ENCODE measurements around the gene NT5C2. TPM values are rescaled to one million over a fixed set of nuclear protein-coding genes. Genes with fewer than 3 reads are reported as not detected.
"Not testable (repeated sequence)": the region's sequence is repeated elsewhere in the genome, so short reads cannot be mapped to it uniquely, and the experiment has no call there.

NT5C2 gene
- total and polyA plus RNA-seq, 2 experiments from 2014 or later: 52.6 to 69.0 TPM

DNA sequence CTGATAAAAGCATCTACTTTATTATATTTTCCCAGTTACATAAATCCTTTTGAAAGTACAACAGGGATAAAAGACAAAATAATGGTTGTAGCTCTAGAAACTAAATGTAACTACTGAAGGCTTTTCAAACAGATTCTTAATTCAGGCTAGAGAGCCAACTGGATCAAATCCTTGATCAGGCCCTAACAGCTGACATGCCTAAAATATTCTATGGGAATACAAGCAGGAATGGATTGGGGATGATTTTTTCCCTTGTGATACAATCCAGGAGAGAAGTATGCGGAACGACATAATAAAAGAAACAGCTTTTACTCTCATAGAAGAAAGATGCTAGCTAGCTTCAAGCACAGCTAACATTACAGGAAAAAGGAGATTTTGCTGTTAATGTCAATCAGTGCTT lies 49.0 kb downstream of the NT5C2 start:
- Histone ChIP-seq H3K9ac (no peak overlapping the region), H3K36me3 (ENCODE audit: low read depth) (peaks cover 18% of the 10 kb centered on the region), H3K4me1 (ENCODE audit: insufficient read depth) (peaks cover 34% of the 10 kb centered on the region), H3K4me3 (no peak overlapping the region), H3F3A (ENCODE audit: insufficient read depth) (peaks cover 30% of the 10 kb centered on the region), H2AFZ (no peak overlapping the region), H3K27me3 (replicated peaks; ENCODE audit: insufficient read depth) (no peaks in the 10 kb centered on the region), H3K27ac (no peak overlapping the region), H4K20me1 (ENCODE audit: insufficient read depth) (no peaks in the 10 kb centered on the region), H3K9me2 (ENCODE audit: insufficient read depth) (no peaks in the 10 kb centered on the region), H3K4me2 (ENCODE audit: unreplicated experiment) (no peak overlapping the region), H3K9me3 (ENCODE audit: low read depth) (no peaks in the 10 kb centered on the region), H3K79me2 (ENCODE audit: insufficient read depth) (peaks cover 79% of the 10 kb centered on the region)
- TF ChIP-seq EZH2 (IDR thresholded peaks at IDR 0.05; ENCODE audit: insufficient read depth, poor library complexity, severe bottlenecking) (no peak), EZH2phosphoT487 (IDR thresholded peaks at IDR 0.05; ENCODE audit: insufficient read depth, low read depth) (no peak)
- in situ Hi-C loops (cut with MboI): no loop called here
- DNase-seq: no peak
- 69 to 79% methylated on average over 2 of the region's 2 CpGs for WGBS, 2 experiments (ENCODE audit: low coverage in 1 of 2, low lambda C conversion rate in 2 of 2, missing lambda C conversion rate in 2 of 2)

GRCh38 chr10:103143641-103144040 lies 49.4 kb downstream of the NT5C2 start:
- H3K9me2 ChIP-seq (ENCODE audit: insufficient read depth); H3K4me2 ChIP-seq (ENCODE audit: unreplicated experiment); H3K4me3 ChIP-seq; H3K27me3 ChIP-seq (replicated peaks; ENCODE audit: insufficient read depth); H3K27ac ChIP-seq; DNase-seq; H4K20me1 ChIP-seq (ENCODE audit: insufficient read depth); H2AFZ ChIP-seq; H3K9me3 ChIP-seq (ENCODE audit: low read depth); in situ Hi-C loops (cut with MboI); H3K9ac ChIP-seq: not testable (repeated sequence)
- peaks cover 20% of the 10 kb centered on the region for H3K36me3 ChIP-seq (ENCODE audit: low read depth)
- peaks cover 75% of the 10 kb centered on the region for H3K79me2 ChIP-seq (ENCODE audit: insufficient read depth)
- peaks cover 30% of the 10 kb centered on the region for H3F3A ChIP-seq (ENCODE audit: insufficient read depth)
- WGBS, 2 experiments (ENCODE audit: low coverage in 1 of 2, low lambda C conversion rate in 2 of 2, missing lambda C conversion rate in 2 of 2): 81 to 85% methylated on average over 3 of the region's 3 CpGs
- peaks cover 34% of the 10 kb centered on the region for H3K4me1 ChIP-seq (ENCODE audit: insufficient read depth)

- H4K20me1 ChIP-seq (ENCODE audit: insufficient read depth): no peaks in the 10 kb centered on the region
- no peak overlapping the region for H3K4me2 ChIP-seq (ENCODE audit: unreplicated experiment)
- no peaks in the 10 kb centered on the region for H3K9me2 ChIP-seq (ENCODE audit: insufficient read depth)
- peaks cover 30% of the 10 kb centered on the region for H3K4me1 ChIP-seq (ENCODE audit: insufficient read depth)
- WGBS, 2 experiments (ENCODE audit: low coverage in 1 of 2, low lambda C conversion rate in 2 of 2, missing lambda C conversion rate in 2 of 2): 94 to 98% methylated on average over 2 of the region's 2 CpGs
- in situ Hi-C loops (cut with MboI): no loop called here
- H3F3A ChIP-seq (ENCODE audit: insufficient read depth): peaks cover 25% of the 10 kb centered on the region
- peaks cover 58% of the 10 kb centered on the region for H3K79me2 ChIP-seq (ENCODE audit: insufficient read depth)
- peaks cover 31% of the 10 kb centered on the region for H3K36me3 ChIP-seq (ENCODE audit: low read depth)
- TF ChIP-seq EZH2 (IDR thresholded peaks at IDR 0.05; ENCODE audit: insufficient read depth, poor library complexity, severe bottlenecking): no peak
- TF ChIP-seq EZH2phosphoT487 (IDR thresholded peaks at IDR 0.05; ENCODE audit: insufficient read depth, low read depth): no peak
- no peaks in the 10 kb centered on the region for H3K27me3 ChIP-seq (replicated peaks; ENCODE audit: insufficient read depth)
- H2AFZ ChIP-seq: no peak overlapping the region
- H3K9ac ChIP-seq: no peak overlapping the region
- DNase-seq: no peak
- H3K4me3 ChIP-seq: no peak overlapping the region
- H3K9me3 ChIP-seq (ENCODE audit: low read depth): no peaks in the 10 kb centered on the region
- H3K27ac ChIP-seq: no peak overlapping the region
Observed at GRCh38 chr10:103141950-103142349, 51.1 kb downstream of the NT5C2 start.

DNA sequence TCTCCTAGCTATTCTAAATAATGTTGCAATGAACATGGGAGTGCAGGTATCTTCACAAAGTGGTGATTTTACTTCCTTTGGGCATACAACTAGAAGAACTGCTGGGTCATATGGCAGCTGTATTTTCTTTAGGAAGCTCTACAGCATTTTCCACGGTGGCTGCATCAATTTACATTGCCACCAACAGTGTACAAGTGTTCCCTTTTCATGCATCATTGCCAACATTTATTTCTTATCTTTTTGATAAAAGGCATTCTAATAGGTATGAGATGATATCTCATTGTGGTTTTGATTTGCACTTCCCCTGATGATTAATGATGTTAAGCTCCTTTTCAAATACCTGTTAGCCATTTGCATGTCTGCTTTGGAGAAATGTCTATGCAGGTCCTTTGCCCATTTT lies 52.6 kb downstream of the NT5C2 start:
- Histone ChIP-seq H3K36me3 (ENCODE audit: low read depth) (peaks cover 38% of the 10 kb centered on the region), H3K9me3 (ENCODE audit: low read depth) (no peaks in the 10 kb centered on the region), H3K79me2 (ENCODE audit: insufficient read depth) (peaks cover 45% of the 10 kb centered on the region), H2AFZ (no peak overlapping the region), H3K9me2 (ENCODE audit: insufficient read depth) (no peaks in the 10 kb centered on the region), H3K4me2 (ENCODE audit: unreplicated experiment) (no peak overlapping the region), H3K4me3 (no peak overlapping the region), H3K4me1 (ENCODE audit: insufficient read depth) (peaks cover 15% of the 10 kb centered on the region), H3K9ac (no peak overlapping the region), H3F3A (ENCODE audit: insufficient read depth) (peaks cover 10% of the 10 kb centered on the region; the same call in 1 of the 2 replicates), H4K20me1 (ENCODE audit: insufficient read depth) (no peaks in the 10 kb centered on the region), H3K27me3 (replicated peaks; ENCODE audit: insufficient read depth) (no peaks in the 10 kb centered on the region), H3K27ac (no peak overlapping the region)
- 24 to 32% methylated on average over 1 of the region's 1 CpG for WGBS, 2 experiments (ENCODE audit: low coverage in 1 of 2, low lambda C conversion rate in 2 of 2, missing lambda C conversion rate in 2 of 2)
- TF ChIP-seq EZH2phosphoT487 (IDR thresholded peaks at IDR 0.05; ENCODE audit: insufficient read depth, low read depth): no peak
- no peak for TF ChIP-seq EZH2 (IDR thresholded peaks at IDR 0.05; ENCODE audit: insufficient read depth, poor library complexity, severe bottlenecking)
- DNase-seq: no peak
- in situ Hi-C loops (cut with MboI): no loop called here

DNA sequence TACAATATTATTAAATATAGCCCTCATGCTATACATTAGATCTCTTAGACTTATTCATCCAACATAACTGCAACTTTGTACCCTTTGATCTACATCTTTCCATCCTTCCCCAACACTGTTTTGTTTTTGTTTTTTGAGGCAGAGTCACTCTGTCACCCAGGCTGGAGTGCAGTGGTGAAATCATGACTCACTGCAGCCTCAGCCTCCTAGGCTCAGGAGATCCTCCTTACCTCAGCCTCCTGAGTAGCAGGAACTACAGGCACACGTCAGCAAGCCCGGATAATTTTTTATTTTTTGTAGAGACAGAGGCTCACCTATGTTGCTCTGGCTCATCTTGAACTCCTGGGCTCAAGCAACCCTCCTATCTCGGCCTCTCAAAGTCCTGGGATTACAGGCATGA lies 53.3 kb downstream of the NT5C2 start:
- H3K27ac ChIP-seq: no peak overlapping the region
- no peak for TF ChIP-seq EZH2phosphoT487 (IDR thresholded peaks at IDR 0.05; ENCODE audit: insufficient read depth, low read depth)
- no peak for TF ChIP-seq EZH2 (IDR thresholded peaks at IDR 0.05; ENCODE audit: insufficient read depth, poor library complexity, severe bottlenecking)

DNA sequence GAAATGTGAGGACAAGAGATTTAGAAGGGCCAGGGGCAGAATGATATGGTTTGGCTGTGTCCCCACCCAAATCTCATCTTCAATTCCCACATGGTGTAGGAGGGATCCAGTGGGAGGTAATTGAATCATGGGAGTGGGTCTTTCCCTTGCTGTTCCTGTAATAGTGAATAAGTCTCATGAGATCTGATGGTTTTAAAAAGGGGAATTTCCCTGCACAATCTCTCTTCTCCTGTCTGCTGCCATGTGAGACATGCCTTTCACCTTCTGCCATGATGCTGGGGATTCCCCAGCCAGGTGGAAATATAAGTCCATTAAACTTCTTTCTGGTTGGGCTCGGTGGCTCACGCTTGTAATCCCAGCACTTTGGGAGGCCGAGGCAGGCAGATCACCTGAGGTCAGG lies 57.9 kb downstream of the NT5C2 start:
- H3K4me2 ChIP-seq (ENCODE audit: unreplicated experiment); H3K27me3 ChIP-seq (replicated peaks; ENCODE audit: insufficient read depth); H3F3A ChIP-seq (ENCODE audit: insufficient read depth); H4K20me1 ChIP-seq (ENCODE audit: insufficient read depth); H2AFZ ChIP-seq; H3K9me2 ChIP-seq (ENCODE audit: insufficient read depth); H3K9ac ChIP-seq; in situ Hi-C loops (cut with MboI); H3K4me3 ChIP-seq; DNase-seq; H3K27ac ChIP-seq; H3K9me3 ChIP-seq (ENCODE audit: low read depth); H3K4me1 ChIP-seq (ENCODE audit: insufficient read depth): not testable (repeated sequence)
- 0 out of 2 replicates have a peak, but pooled peaks cover 10% of the 10 kb centered on the region for H3K79me2 ChIP-seq (ENCODE audit: insufficient read depth)
- peaks cover 37% of the 10 kb centered on the region for H3K36me3 ChIP-seq (ENCODE audit: low read depth)
- WGBS, 2 experiments (ENCODE audit: low coverage in 1 of 2, low lambda C conversion rate in 2 of 2, missing lambda C conversion rate in 2 of 2): 97 to 100% methylated on average over 3 of the region's 3 CpGs

More for the DNA sequence above, 53.3 kb downstream of the NT5C2 start:
- H3K4me2 ChIP-seq (ENCODE audit: unreplicated experiment): no peak overlapping the region
- 94 to 95% methylated on average over 3 of the region's 3 CpGs for WGBS, 2 experiments (ENCODE audit: low coverage in 1 of 2, low lambda C conversion rate in 2 of 2, missing lambda C conversion rate in 2 of 2)
- H3K79me2 ChIP-seq (ENCODE audit: insufficient read depth): peaks cover 44% of the 10 kb centered on the region
- no peaks in the 10 kb centered on the region for H3K27me3 ChIP-seq (replicated peaks; ENCODE audit: insufficient read depth)
- H3K36me3 ChIP-seq (ENCODE audit: low read depth): peaks cover 42% of the 10 kb centered on the region
- peaks cover 8% of the 10 kb centered on the region for H3K4me1 ChIP-seq (ENCODE audit: insufficient read depth)
- no peak for DNase-seq
- H3K4me3 ChIP-seq: no peak overlapping the region
- H4K20me1 ChIP-seq (ENCODE audit: insufficient read depth): no peaks in the 10 kb centered on the region
- no peak overlapping the region for H2AFZ ChIP-seq
- H3K9me3 ChIP-seq (ENCODE audit: low read depth): no peaks in the 10 kb centered on the region
- no peak overlapping the region for H3K9ac ChIP-seq
- no peaks in the 10 kb centered on the region for H3K9me2 ChIP-seq (ENCODE audit: insufficient read depth)
- in situ Hi-C loops (cut with MboI): no loop called here
- peaks cover 3% of the 10 kb centered on the region; the same call in 1 of the 2 replicates for H3F3A ChIP-seq (ENCODE audit: insufficient read depth)

Measured in GM23248 (cell line).